ENCODE data around the gene CBFA2T3. TPM values are rescaled to one million over a fixed set of nuclear protein-coding genes. Genes with fewer than 3 reads are reported as not detected.
"Not testable (repeated sequence)": the region's sequence is repeated elsewhere in the genome, so short reads cannot be mapped to it uniquely, and the experiment has no call there.

Gene CBFA2T3
- total and polyA plus RNA-seq, 2 donors (not counting 1 experiment from before 2014, with no cell fraction given) = 40.8 to 58.3 TPM

GRCh38 chr16:89009343-89010209 is 32.6 kb upstream of the CBFA2T3 start:
- H3K79me2 ChIP-seq (ENCODE audit: control insufficient read depth, insufficient read depth, low read length) = no peaks in the 10 kb centered on the region
- Mint-ChIP-seq H3K27me3 (peaks cover 33% of the 10 kb centered on the region), H3K4me3 (no peak overlapping the region), H3K27ac (peak overlapping the region; percentile 29), H3K4me1 (peaks cover 5% of the 10 kb centered on the region), H3K9me3 (ENCODE audit: insufficient read depth) (no peaks in the 10 kb centered on the region)
- H3K4me1 ChIP-seq (ENCODE audit: control insufficient read depth in 2 of 2, insufficient read depth in 2 of 2, low read length in 2 of 2) = peaks cover 4 to 5% of the 10 kb centered on the region in 2 donors
- H3K9ac ChIP-seq (ENCODE audit: low read length) = no peak overlapping the region
- no peak overlapping the region for H3K4me3 ChIP-seq (ENCODE audit: control extremely low read depth in 1 of 5, extremely low read depth in 1 of 5, insufficient read depth in 1 of 5, low read depth in 2 of 5, low read length in 4 of 5)
- H3K27ac ChIP-seq (ENCODE audit: low read length in 2 of 2) = no peak overlapping the region
- DNase-seq (peak; percentile 74), ATAC-seq (ENCODE audit: low read depth) (peak; percentile 41)
- H3K4me2 ChIP-seq (replicated peaks; ENCODE audit: low read depth, low read length, poor library complexity, severe bottlenecking) = no peak overlapping the region
- no peak overlapping the region for H2AFZ ChIP-seq (ENCODE audit: insufficient read depth, low read depth, low read length, poor library complexity, severe bottlenecking)
- ChIA-PET POLR2A (no interaction called here), CTCF (no interaction called here)
- intact Hi-C loops (cut with micrococcal nuclease) = no loop called here
- H3K27me3 ChIP-seq (replicated peaks in 1 of 4; ENCODE audit: control extremely low read depth in 1 of 4, control insufficient read depth in 3 of 4, insufficient read depth in 4 of 4, low read length in 3 of 4) = peaks cover 0 to 48% (median 8%) of the 10 kb centered on the region in 4 experiments
- H4K20me1 ChIP-seq (ENCODE audit: control insufficient read depth, insufficient read depth, low read length, poor library complexity, severe bottlenecking) = no peaks in the 10 kb centered on the region
- TF ChIP-seq EZH2 (IDR thresholded peaks at IDR 0.05; ENCODE audit: borderline replicate concordance, insufficient read depth, low read depth, low read length, poor library complexity, severe bottlenecking) = no peak
- no peak for TF ChIP-seq CTCF (IDR thresholded peaks at IDR 0.05)
- 47% methylated on average over 10 of the region's 17 CpGs for WGBS (ENCODE audit: insufficient coverage)
- no peaks in the 10 kb centered on the region for H3K36me3 ChIP-seq (replicated peaks in 1 of 2; ENCODE audit: control extremely low read depth in 1 of 2, control insufficient read depth in 1 of 2, extremely low read depth in 1 of 2, insufficient read depth in 2 of 2, low read length in 1 of 2)
- H3K9me3 ChIP-seq (ENCODE audit: control extremely low read depth in 1 of 3, control insufficient read depth in 2 of 3, insufficient read depth in 1 of 3, low read length in 2 of 3) = peaks cover 0 to 14% (median 0%) of the 10 kb centered on the region in 3 donors

- POLR2A ChIA-PET; H3K36me3 ChIP-seq (replicated peaks in 1 of 2; ENCODE audit: control extremely low read depth in 1 of 2, control insufficient read depth in 1 of 2, extremely low read depth in 1 of 2, insufficient read depth in 2 of 2, low read length in 1 of 2); H3K9ac ChIP-seq (ENCODE audit: low read length); DNase-seq; H3K4me3 Mint-ChIP-seq; H3K4me2 ChIP-seq (replicated peaks; ENCODE audit: low read depth, low read length, poor library complexity, severe bottlenecking); H4K20me1 ChIP-seq (ENCODE audit: control insufficient read depth, insufficient read depth, low read length, poor library complexity, severe bottlenecking); H3K9me3 Mint-ChIP-seq (ENCODE audit: insufficient read depth); H3K4me3 ChIP-seq (ENCODE audit: control extremely low read depth in 1 of 5, extremely low read depth in 1 of 5, insufficient read depth in 1 of 5, low read depth in 2 of 5, low read length in 4 of 5); H3K27ac Mint-ChIP-seq; CTCF ChIA-PET; H2AFZ ChIP-seq (ENCODE audit: insufficient read depth, low read depth, low read length, poor library complexity, severe bottlenecking); intact Hi-C loops (cut with micrococcal nuclease); ATAC-seq (ENCODE audit: low read depth); H3K27ac ChIP-seq (ENCODE audit: low read length in 2 of 2); H3K79me2 ChIP-seq (ENCODE audit: control insufficient read depth, insufficient read depth, low read length): not testable (repeated sequence)
- WGBS (ENCODE audit: insufficient coverage) = 83% methylated on average over 4 of the region's 4 CpGs
- Histone ChIP-seq H3K4me1 (ENCODE audit: control insufficient read depth in 2 of 2, insufficient read depth in 2 of 2, low read length in 2 of 2) (peaks cover 12 to 13% of the 10 kb centered on the region in 2 donors), H3K9me3 (ENCODE audit: control extremely low read depth in 1 of 3, control insufficient read depth in 2 of 3, insufficient read depth in 1 of 3, low read length in 2 of 3) (peaks cover 0 to 22% (median 0%) of the 10 kb centered on the region in 3 donors), H3K27me3 (replicated peaks in 1 of 4; ENCODE audit: control extremely low read depth in 1 of 4, control insufficient read depth in 3 of 4, insufficient read depth in 4 of 4, low read length in 3 of 4) (peaks cover 0 to 51% (median 10%) of the 10 kb centered on the region in 4 experiments)
- H3K27me3 Mint-ChIP-seq = peaks cover 38% of the 10 kb centered on the region
- peaks cover 12% of the 10 kb centered on the region for H3K4me1 Mint-ChIP-seq
Measured at GRCh38 chr16:89008796-89009195, 31.8 kb upstream of the CBFA2T3 start.

Measured in B cell (primary cell).